ENCODE data around the gene RDX.

RDX gene

GRCh38 chr11:110169738-110170137, 126.7 kb downstream of the RDX start:
- H3K4me2 ChIP-seq: no peak overlapping the region
- no peaks in the 10 kb centered on the region for H3K9me3 ChIP-seq (replicated peaks in 1 of 11)
- H3K36me3 ChIP-seq: peaks cover 7 to 19% (median 13%) of the 10 kb centered on the region in 11 experiments
- H4K20me1 ChIP-seq: no peaks in the 10 kb centered on the region
- H3K9ac ChIP-seq: no peak overlapping the region
- no peak overlapping the region for H3K4me3 ChIP-seq
- no peak for TF ChIP-seq Cebpa-rat (IDR thresholded peaks at IDR 0.05)
- H3K27me3 ChIP-seq: no peaks in the 10 kb centered on the region
- peaks cover 0 to 10% (median 0%) of the 10 kb centered on the region in 10 experiments; a peak in 4 of 20 replicates for H3K4me1 ChIP-seq
- H3K27ac ChIP-seq: no peak overlapping the region

DNA sequence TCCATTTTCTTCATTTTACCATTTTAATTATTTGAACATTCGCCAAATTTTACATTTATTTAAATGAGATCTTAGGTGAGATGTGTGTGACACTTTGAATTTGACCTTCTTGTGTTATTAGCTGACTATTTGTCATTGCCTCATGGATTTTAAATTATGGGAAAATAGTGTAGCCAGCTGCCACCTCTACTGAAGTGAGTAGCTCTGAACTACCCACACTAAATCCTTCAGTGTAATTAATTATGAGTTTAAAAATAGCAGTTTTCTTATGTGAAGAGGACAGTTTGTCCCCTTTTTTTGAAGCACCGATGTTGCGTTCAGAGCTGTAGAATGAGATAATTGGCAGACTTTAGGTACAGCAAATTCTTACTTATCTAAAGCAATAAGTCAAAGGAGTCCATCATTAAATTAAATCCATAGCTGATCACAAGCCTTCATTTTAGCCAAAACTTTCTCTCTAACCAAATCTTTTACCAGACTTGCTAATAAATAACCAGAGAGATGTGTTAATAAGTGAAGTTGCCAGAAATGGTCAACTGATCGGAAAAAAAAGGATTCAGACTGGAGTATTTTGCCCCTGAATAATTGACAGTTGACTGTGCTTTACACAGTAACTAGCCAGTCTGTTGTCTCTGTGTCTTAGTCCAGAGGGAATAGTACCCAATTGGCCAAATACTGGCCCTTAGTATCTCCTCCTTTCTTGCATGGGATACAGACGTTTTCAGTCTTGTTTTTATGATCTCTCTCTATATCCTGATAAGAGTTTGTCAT, 128.2 kb downstream of the RDX start:
- Histone ChIP-seq H3K9ac (no peak overlapping the region), H3K27ac (no peak overlapping the region), H3K4me1 (no peaks in the 10 kb centered on the region), H3K9me3 (replicated peaks in 1 of 11) (no peaks in the 10 kb centered on the region), H3K27me3 (no peaks in the 10 kb centered on the region), H3K36me3 (peaks cover 21 to 35% (median 27%) of the 10 kb centered on the region in 11 experiments), H3K4me3 (no peak overlapping the region), H4K20me1 (no peaks in the 10 kb centered on the region), H3K4me2 (no peak overlapping the region)
- TF ChIP-seq Cebpa-rat (IDR thresholded peaks at IDR 0.05): no peak

DNA sequence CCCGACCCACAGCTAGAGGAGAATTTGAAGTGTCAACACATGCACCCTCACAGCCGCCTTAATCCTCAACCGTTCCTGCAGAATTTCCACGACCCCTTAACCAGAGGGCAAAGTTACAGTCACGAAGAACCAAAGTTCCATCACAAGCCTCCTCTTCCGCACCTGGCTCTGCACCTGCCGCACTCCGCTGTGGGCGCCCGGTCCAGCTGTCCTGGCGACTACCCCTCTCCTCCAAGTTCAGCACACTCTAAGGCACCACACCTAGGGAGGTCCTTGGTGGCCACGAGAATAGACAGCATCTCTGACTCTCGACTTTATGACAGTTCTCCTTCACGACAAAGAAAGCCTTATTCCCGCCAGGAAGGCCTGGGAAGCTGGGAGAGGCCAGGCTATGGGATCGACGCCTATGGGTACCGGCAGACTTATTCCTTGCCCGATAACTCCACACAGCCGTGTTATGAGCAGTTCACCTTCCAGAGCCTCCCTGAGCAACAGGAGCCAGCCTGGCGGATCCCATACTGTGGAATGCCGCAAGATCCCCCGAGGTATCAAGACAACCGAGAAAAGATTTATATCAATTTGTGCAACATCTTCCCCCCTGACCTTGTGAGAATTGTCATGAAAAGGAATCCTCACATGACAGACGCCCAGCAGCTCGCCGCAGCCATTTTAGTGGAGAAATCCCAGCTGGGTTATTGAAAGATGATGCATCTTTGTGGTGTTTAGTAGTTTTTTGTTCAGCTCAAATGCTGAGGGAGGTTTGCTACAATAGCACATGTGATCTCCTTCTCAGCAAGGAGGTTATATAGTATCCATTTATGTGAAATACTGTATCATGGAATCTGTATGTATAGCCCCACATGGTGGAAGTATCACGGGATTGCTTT, 131.1 kb downstream of the RDX start:
- Histone ChIP-seq H3K36me3 (peaks cover 33 to 63% (median 53%) of the 10 kb centered on the region in 11 experiments), H3K4me2 (no peak overlapping the region), H3K4me1 (no peaks in the 10 kb centered on the region), H3K9ac (no peak overlapping the region), H3K27me3 (no peaks in the 10 kb centered on the region), H3K9me3 (replicated peaks in 1 of 11) (no peaks in the 10 kb centered on the region), H3K27ac (no peak overlapping the region), H4K20me1 (no peaks in the 10 kb centered on the region), H3K4me3 (no peak overlapping the region)
- no peak for TF ChIP-seq Cebpa-rat (IDR thresholded peaks at IDR 0.05)

DNA sequence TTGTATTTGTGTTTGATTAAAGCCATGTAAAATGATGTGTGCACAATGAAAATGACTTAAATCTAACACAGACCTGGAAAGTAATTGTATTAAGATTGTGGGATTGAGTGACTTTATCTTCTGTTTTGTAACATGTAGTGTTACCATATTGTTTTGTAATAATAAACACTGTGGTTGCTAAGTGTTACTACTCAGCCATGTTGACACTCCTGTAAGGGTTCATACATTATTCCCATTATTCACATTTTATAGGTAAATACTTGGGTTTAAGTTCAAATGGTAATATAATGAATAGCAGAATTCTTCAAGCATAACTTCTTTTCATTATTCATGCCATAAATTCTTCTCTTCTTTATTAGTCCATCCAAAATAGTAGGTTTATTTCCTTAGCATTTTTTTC, 134.2 kb downstream of the RDX start:
- H3K27ac ChIP-seq: no peak overlapping the region
- H3K4me1 ChIP-seq: no peaks in the 10 kb centered on the region
- H3K27me3 ChIP-seq: no peaks in the 10 kb centered on the region
- H3K4me2 ChIP-seq: no peak overlapping the region
- H3K9me3 ChIP-seq (replicated peaks in 1 of 11): no peaks in the 10 kb centered on the region
- no peak overlapping the region for H3K4me3 ChIP-seq
- H3K9ac ChIP-seq: no peak overlapping the region
- TF ChIP-seq Cebpa-rat (IDR thresholded peaks at IDR 0.05): no peak
- H3K36me3 ChIP-seq: peaks cover 43 to 94% (median 76%) of the 10 kb centered on the region in 11 experiments
- no peaks in the 10 kb centered on the region for H4K20me1 ChIP-seq

DNA sequence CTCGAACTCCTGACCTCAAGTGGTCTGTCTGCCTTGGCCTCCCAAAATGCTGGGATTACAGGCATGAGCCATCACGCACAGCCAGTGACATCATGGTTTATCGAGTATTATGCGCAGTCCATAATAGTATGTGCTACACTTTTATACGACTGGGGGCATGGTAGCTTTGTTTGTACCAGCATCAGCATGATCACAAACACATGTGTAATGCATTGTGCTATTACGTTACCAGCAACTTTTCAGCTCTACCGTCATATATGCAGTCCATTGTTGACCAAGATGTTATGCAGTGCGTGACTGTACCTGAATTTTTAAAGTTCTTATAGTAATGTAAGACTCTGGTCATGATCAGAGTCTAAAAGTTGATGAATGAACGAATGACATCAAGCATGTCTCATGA, 135.4 kb downstream of the RDX start:
- Histone ChIP-seq H3K4me2 (no peak overlapping the region), H3K4me1 (no peaks in the 10 kb centered on the region), H3K9ac (no peak overlapping the region), H3K27ac (no peak overlapping the region), H3K27me3 (no peaks in the 10 kb centered on the region), H3K4me3 (no peak overlapping the region), H4K20me1 (no peaks in the 10 kb centered on the region), H3K36me3 (peaks cover 43 to 97% (median 76%) of the 10 kb centered on the region in 11 experiments), H3K9me3 (replicated peaks in 1 of 11) (no peaks in the 10 kb centered on the region)
- no peak for TF ChIP-seq Cebpa-rat (IDR thresholded peaks at IDR 0.05)

DNA sequence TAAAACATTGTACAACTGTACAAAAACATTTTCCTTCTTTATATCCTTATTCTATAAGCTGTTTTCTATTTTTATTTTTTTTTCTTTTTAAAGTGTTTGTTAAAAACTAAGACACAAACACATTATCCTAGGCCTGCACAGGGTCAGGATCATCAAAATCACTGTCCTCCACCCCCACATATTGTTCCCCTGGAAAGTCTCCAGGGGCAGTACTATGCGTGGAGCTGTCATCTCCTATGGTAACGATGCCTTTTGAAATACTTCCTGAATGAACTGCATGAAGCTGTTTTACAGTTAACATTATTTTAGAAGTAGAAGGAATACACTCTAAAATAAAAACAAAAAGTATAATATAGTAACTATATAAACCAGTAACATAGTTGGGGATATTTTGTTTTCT, 136.0 kb downstream of the RDX start:
- Histone ChIP-seq H4K20me1 (no peaks in the 10 kb centered on the region), H3K4me1 (no peaks in the 10 kb centered on the region), H3K4me3 (no peak overlapping the region), H3K27ac (no peak overlapping the region), H3K9ac (no peak overlapping the region), H3K27me3 (no peaks in the 10 kb centered on the region), H3K4me2 (no peak overlapping the region), H3K36me3 (peaks cover 43 to 91% (median 76%) of the 10 kb centered on the region in 11 experiments), H3K9me3 (replicated peaks in 1 of 11) (no peaks in the 10 kb centered on the region)
- no peak for TF ChIP-seq Cebpa-rat (IDR thresholded peaks at IDR 0.05)

DNA sequence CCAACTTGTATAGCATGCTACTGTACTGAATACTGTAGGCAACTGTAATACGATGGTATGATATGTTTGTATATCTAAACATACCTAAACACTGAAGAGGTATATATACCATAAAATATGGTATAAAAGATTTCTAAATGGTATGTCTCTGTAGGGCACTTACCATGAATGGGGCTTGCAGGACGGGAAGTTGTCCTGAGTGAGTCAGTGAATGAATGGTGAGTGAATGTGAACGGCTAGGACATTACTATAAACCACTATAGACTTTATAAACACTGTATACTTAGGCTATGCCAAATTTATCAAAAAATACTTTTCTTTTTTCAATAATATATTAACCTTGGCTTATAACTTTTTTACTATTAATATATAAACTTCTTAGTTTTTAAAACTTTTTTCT, 136.4 kb downstream of the RDX start:
- H3K27ac ChIP-seq: no peak overlapping the region
- no peak overlapping the region for H3K9ac ChIP-seq
- H3K27me3 ChIP-seq: no peaks in the 10 kb centered on the region
- H3K9me3 ChIP-seq (replicated peaks in 1 of 11): no peaks in the 10 kb centered on the region
- H4K20me1 ChIP-seq: no peaks in the 10 kb centered on the region
- H3K4me1 ChIP-seq: peaks cover 0 to 3% (median 0%) of the 10 kb centered on the region in 10 experiments; a peak in 1 of 20 replicates
- H3K4me2 ChIP-seq: no peak overlapping the region
- no peak for TF ChIP-seq Cebpa-rat (IDR thresholded peaks at IDR 0.05)
- H3K4me3 ChIP-seq: no peak overlapping the region
- peaks cover 39 to 91% (median 76%) of the 10 kb centered on the region in 11 experiments for H3K36me3 ChIP-seq

GRCh38 chr11:110159476-110159875, 136.9 kb downstream of the RDX start:
- no peak for TF ChIP-seq Cebpa-rat (IDR thresholded peaks at IDR 0.05)
- no peak overlapping the region for H3K27ac ChIP-seq
- H3K4me1 ChIP-seq: peaks cover 0 to 5% (median 0%) of the 10 kb centered on the region in 10 experiments; a peak in 1 of 20 replicates

More at GRCh38 chr11:110159476-110159875, 136.9 kb downstream of the RDX start:
- no peaks in the 10 kb centered on the region for H3K9me3 ChIP-seq (replicated peaks in 1 of 11)
- H3K4me2 ChIP-seq: no peak overlapping the region
- peaks cover 34 to 88% (median 73%) of the 10 kb centered on the region in 11 experiments for H3K36me3 ChIP-seq
- H3K27me3 ChIP-seq: no peaks in the 10 kb centered on the region
- H4K20me1 ChIP-seq: no peaks in the 10 kb centered on the region
- no peak overlapping the region for H3K4me3 ChIP-seq
- H3K9ac ChIP-seq: no peak overlapping the region
